Endodermal cell (in vitro differentiated cells): ENCODE data around the gene CLSTN1. TPM values are rescaled to one million over a fixed set of nuclear protein-coding genes. Genes with fewer than 3 reads are reported as not detected.

Experiments used
- DNase-seq: peaks from one replicate; pipeline ENCODE4 v3.0.0-alpha.2; 2017
- H3K27ac ChIP-seq: 2 replicates; pipeline ENCODE4 v1.5.1; 2013; ENCODE audit warnings: mild to moderate bottlenecking, low read depth, low read length, moderate library complexity
- H3K27me3 ChIP-seq: 2 replicates; pipeline ENCODE4 v1.6.1; 2013; ENCODE audit warnings: mild to moderate bottlenecking, low read length, moderate library complexity; ENCODE audit not compliant: insufficient read depth, control insufficient read depth, poor library complexity, severe bottlenecking
- H3K36me3 ChIP-seq: 2 replicates; pipeline ENCODE4 v1.7.0; 2013; ENCODE audit warnings: mild to moderate bottlenecking, low read length, moderate library complexity; ENCODE audit not compliant: control insufficient read depth, insufficient read depth
- H3K4me1 ChIP-seq: one replicate; pipeline ENCODE4 v1.7.0; 2013; ENCODE audit warnings: low read length; ENCODE audit not compliant: control insufficient read depth, insufficient read depth
- H3K4me3 ChIP-seq: 2 replicates; pipeline ENCODE4 v1.5.1; 2013; ENCODE audit warnings: mild to moderate bottlenecking, low read length, moderate library complexity
- H3K9ac ChIP-seq: 2 replicates; pipeline ENCODE4 v1.6.1; 2013; ENCODE audit warnings: mild to moderate bottlenecking, low read length, moderate library complexity; ENCODE audit not compliant: poor library complexity, severe bottlenecking; ENCODE audit errors: extremely low read depth
- H3K9me3 ChIP-seq: 2 replicates; pipeline ENCODE4 v1.6.1; 2013; ENCODE audit warnings: mild to moderate bottlenecking, low read length, moderate library complexity; ENCODE audit not compliant: control insufficient read depth
- H3K27ac Mint-ChIP-seq: 2 replicates; pipeline ENCODE4 v1.8.0; 2020; ENCODE audit warnings: mixed read lengths
- H3K27me3 Mint-ChIP-seq: 2 replicates; pipeline ENCODE4 v1.8.0; 2021; ENCODE audit warnings: mild to moderate bottlenecking, mixed read lengths; ENCODE audit not compliant: insufficient read depth
- H3K36me3 Mint-ChIP-seq: 2 replicates; pipeline ENCODE4 v1.8.0; 2020; ENCODE audit warnings: low read depth, mixed read lengths
- H3K4me1 Mint-ChIP-seq: 2 replicates; pipeline ENCODE4 v1.8.0; 2020; ENCODE audit warnings: mixed read lengths
- H3K4me3 Mint-ChIP-seq: 2 replicates; pipeline ENCODE4 v1.8.0; 2020; ENCODE audit warnings: mild to moderate bottlenecking, moderate library complexity, mixed read lengths
- H3K9me3 Mint-ChIP-seq: 2 replicates; pipeline ENCODE4 v1.8.0; 2020; ENCODE audit warnings: mild to moderate bottlenecking, mixed read lengths
- WGBS, 2 experiments: methylation state at CpG; one replicate each; pipeline versions ENCODE4 v1.1.5 to v1.1.7; 2013; ENCODE audit warnings: missing lambda C conversion rate in 2 of 2, mixed read lengths in 1 of 2; ENCODE audit not compliant: insufficient coverage in 1 of 2, insufficient read length in 1 of 2; 5-methylcytosine and 5-hydroxymethylcytosine counted together
- total RNA-seq, 2 donors: library from RNA; stranded (reverse); fragmentation: NEBNext Ultra II Directional in 1 of 2; extraction: Animal tissue kit (Norgen Biotek cat#: 25700) in 1 of 2; gene quantifications; 2 replicates in 1 of 2; 3 replicates in 1 of 2; pipeline ENCODE4 v1.2.1, GENCODE V29; 2021
- TF ChIP-seq, protein P1 (sequence below): fragments of 200-600 bp; sonication (generic); conservative IDR thresholded peaks from 2 replicates; pipeline ENCODE4 v1.5.0; 2021; ENCODE audit warnings: antibody characterized with exemption, mild to moderate bottlenecking

The CLSTN1 gene
- total RNA-seq, 2 donors from 2014 or later: 96.6 to 116 TPM

- H3K36me3 Mint-ChIP-seq: no peaks in the 10 kb centered on the region
- TF ChIP-seq, protein P1, sequence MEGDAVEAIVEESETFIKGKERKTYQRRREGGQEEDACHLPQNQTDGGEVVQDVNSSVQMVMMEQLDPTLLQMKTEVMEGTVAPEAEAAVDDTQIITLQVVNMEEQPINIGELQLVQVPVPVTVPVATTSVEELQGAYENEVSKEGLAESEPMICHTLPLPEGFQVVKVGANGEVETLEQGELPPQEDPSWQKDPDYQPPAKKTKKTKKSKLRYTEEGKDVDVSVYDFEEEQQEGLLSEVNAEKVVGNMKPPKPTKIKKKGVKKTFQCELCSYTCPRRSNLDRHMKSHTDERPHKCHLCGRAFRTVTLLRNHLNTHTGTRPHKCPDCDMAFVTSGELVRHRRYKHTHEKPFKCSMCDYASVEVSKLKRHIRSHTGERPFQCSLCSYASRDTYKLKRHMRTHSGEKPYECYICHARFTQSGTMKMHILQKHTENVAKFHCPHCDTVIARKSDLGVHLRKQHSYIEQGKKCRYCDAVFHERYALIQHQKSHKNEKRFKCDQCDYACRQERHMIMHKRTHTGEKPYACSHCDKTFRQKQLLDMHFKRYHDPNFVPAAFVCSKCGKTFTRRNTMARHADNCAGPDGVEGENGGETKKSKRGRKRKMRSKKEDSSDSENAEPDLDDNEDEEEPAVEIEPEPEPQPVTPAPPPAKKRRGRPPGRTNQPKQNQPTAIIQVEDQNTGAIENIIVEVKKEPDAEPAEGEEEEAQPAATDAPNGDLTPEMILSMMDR: peak; percentile 67
- Histone ChIP-seq H3K9ac (no peak overlapping the region), H3K36me3 (no peaks in the 10 kb centered on the region), H3K4me1 (peaks cover 11% of the 10 kb centered on the region), H3K9me3 (no peaks in the 10 kb centered on the region), H3K27me3 (peaks cover 8% of the 10 kb centered on the region), H3K27ac (no peak overlapping the region), H3K4me3 (no peak overlapping the region)
- H3K4me3 Mint-ChIP-seq: no peak overlapping the region
- no peak overlapping the region for H3K27ac Mint-ChIP-seq
- DNase-seq: peak; percentile 78
- H3K4me1 Mint-ChIP-seq: peaks cover 23% of the 10 kb centered on the region
- H3K27me3 Mint-ChIP-seq: peaks cover 29% of the 10 kb centered on the region
- 89 to 92% methylated on average over 18 to 24 of the region's 24 CpGs for WGBS, 2 experiments
- no peaks in the 10 kb centered on the region for H3K9me3 Mint-ChIP-seq
Observed at GRCh38 chr1:9827558-9828185, 3.9 kb upstream of the CLSTN1 start.

DNA sequence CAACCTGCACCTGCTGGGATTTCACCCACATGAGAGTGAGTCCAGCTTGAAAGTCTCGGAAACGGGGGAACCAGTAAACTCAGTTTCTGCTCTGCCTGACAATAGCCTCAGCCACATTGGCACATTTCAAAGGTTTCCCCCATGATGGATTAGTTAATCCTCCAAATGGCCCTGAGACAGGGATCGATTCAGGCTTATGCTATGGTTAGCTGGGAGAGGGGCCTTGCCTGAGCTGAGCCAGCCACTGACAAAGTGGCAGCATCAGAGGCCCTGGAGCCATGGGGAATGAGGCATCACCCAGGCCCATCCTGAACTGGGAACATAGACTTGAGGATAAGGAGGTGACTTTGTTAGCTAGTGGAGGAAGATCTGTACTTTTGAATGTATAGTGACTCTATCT lies 2.9 kb upstream of the CLSTN1 start:
- Mint-ChIP-seq H3K4me3 (no peak overlapping the region), H3K36me3 (no peaks in the 10 kb centered on the region)
- WGBS, 2 experiments: 81 to 85% methylated on average over 3 of the region's 3 CpGs

DNA sequence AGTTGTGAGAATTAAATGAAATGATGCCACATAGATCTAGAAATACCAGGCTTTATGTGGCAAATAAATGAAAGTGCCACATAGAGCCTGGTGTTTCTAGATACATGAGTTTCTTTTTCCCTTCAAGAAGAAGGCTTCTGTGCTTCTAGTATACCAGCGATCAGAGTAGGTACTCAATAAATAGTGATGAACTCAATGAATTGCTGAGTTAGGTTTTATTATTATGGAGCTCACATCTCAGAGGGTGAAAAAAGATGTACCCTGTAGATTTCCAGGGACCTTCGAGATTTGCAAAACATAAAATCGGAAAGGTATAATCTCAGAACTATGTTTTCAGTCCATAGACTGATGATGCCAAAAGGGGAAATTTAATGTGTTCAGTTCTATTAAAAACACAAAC lies 2.3 kb upstream of the CLSTN1 start:
- no peak overlapping the region for H3K9ac ChIP-seq
- no peak overlapping the region for H3K27ac Mint-ChIP-seq
- H3K4me3 ChIP-seq: no peak overlapping the region
- H3K4me1 ChIP-seq: peaks cover 15% of the 10 kb centered on the region
- H3K36me3 ChIP-seq: no peaks in the 10 kb centered on the region
- peaks cover 35% of the 10 kb centered on the region for H3K4me1 Mint-ChIP-seq
- H3K9me3 Mint-ChIP-seq: no peaks in the 10 kb centered on the region
- DNase-seq: no peak
- TF ChIP-seq, protein P1: no peak
- H3K36me3 Mint-ChIP-seq: no peaks in the 10 kb centered on the region
- 90 to 96% methylated on average over 3 of the region's 3 CpGs for WGBS, 2 experiments
- H3K4me3 Mint-ChIP-seq: no peak overlapping the region
- H3K27me3 Mint-ChIP-seq: peaks cover 33% of the 10 kb centered on the region
- H3K9me3 ChIP-seq: no peaks in the 10 kb centered on the region
- H3K27ac ChIP-seq: no peak overlapping the region
- H3K27me3 ChIP-seq: peaks cover 8% of the 10 kb centered on the region

More for the DNA sequence above, 2.9 kb upstream of the CLSTN1 start:
- H3K27ac Mint-ChIP-seq: no peak overlapping the region
- TF ChIP-seq, protein P1: no peak
- peaks cover 8% of the 10 kb centered on the region for H3K27me3 ChIP-seq
- peaks cover 15% of the 10 kb centered on the region for H3K4me1 ChIP-seq
- peaks cover 34% of the 10 kb centered on the region for H3K4me1 Mint-ChIP-seq
- no peak overlapping the region for H3K4me3 ChIP-seq
- H3K27me3 Mint-ChIP-seq: peaks cover 33% of the 10 kb centered on the region
- no peaks in the 10 kb centered on the region for H3K36me3 ChIP-seq
- no peak for DNase-seq
- H3K27ac ChIP-seq: no peak overlapping the region
- H3K9ac ChIP-seq: no peak overlapping the region
- H3K9me3 Mint-ChIP-seq: no peaks in the 10 kb centered on the region
- no peaks in the 10 kb centered on the region for H3K9me3 ChIP-seq
